Hepatocyte (in vitro differentiated cells): ENCODE results near the gene NCL.

Source experiments
- CTCF ChIP-seq: fragments of 200-600 bp; sonication (generic); IDR thresholded peaks from 2 replicates; pipeline ENCODE4 v1.5.1; 2016; ENCODE audit warnings: antibody characterized with exemption, mild to moderate bottlenecking; ENCODE audit not compliant: poor library complexity
- EZH2 ChIP-seq: fragments of 200-600 bp; sonication (generic); IDR thresholded peaks from 2 replicates; pipeline ENCODE4 v1.6.1; 2016; ENCODE audit warnings: antibody characterized with exemption, mild to moderate bottlenecking, borderline replicate concordance

- TF ChIP-seq EZH2 (no peak), CTCF (no peak)
Measured at GRCh38 chr2:231479455-231479854, 15.2 kb upstream of the NCL start.
